Measurements from ENCODE around the gene NFIB.

GRCh38 chr9:14170973-14171596, 142.9 kb downstream of the NFIB start:
- TF ChIP-seq POLR2AphosphoS5 (IDR thresholded peaks at IDR 0.05; ENCODE audit: low read depth, low read length) (no peak), POLR2A (IDR thresholded peaks at IDR 0.05; ENCODE audit: low read depth, low read length) (no peak)
